IMR-90 (cell line): ENCODE data around the gene TMEM238. TPM values are rescaled to one million over a fixed set of nuclear protein-coding genes. Genes with fewer than 3 reads are reported as not detected.

Experiments used
- ATAC-seq: fragments of 200-7000 bp; cut with Tn5 transposase; 2 replicates; pipeline ENCODE4 v1.9.1; 2020; ENCODE audit warnings: low read depth, mild to moderate bottlenecking, moderate library complexity
- BruUV-seq: library from RNA; stranded (reverse); fragments of 400-500 nt; replicated peaks from 2 replicates; lab custom pipeline; 2021; lab: Mats Ljungman, UMichigan
- CTCF ChIA-PET: fragments of 300-600 bp; formaldehyde crosslinking; extraction: SDS; loops from one replicate; lab custom pipeline; 2021; ENCODE audit warnings: antibody characterized with exemption; lab: Yijun Ruan, JAX
- POLR2A ChIA-PET: fragments of 300-600 bp; sonication (Branson Sonifier 250); formaldehyde crosslinking; loops from one replicate; lab custom pipeline; 2022; ENCODE audit warnings: antibody characterized with exemption; ENCODE audit not compliant: unreplicated experiment; lab: Charles Lee
- DNase-seq: peaks from one replicate; pipeline ENCODE4 v3.0.0; 2013
- H2AFZ ChIP-seq: replicated peaks from 2 replicates; pipeline ENCODE3; 2013; ENCODE audit warnings: low read length, mild to moderate bottlenecking; ENCODE audit not compliant: poor library complexity
- H2AK5ac ChIP-seq: 2 replicates; pipeline ENCODE4 v1.6.1; 2013; ENCODE audit warnings: low read depth, low read length, inconsistent platforms
- H2AK9ac ChIP-seq: replicated peaks from 2 replicates; pipeline ENCODE3; 2013; ENCODE audit warnings: mild to moderate bottlenecking, low read depth, low read length, moderate library complexity; ENCODE audit not compliant: poor library complexity
- H2BK120ac ChIP-seq: 2 replicates; pipeline ENCODE4 v1.6.1; 2013; ENCODE audit warnings: low read depth, low read length, inconsistent platforms
- H2BK15ac ChIP-seq: 3 replicates; pipeline ENCODE4 v1.6.1; 2013; ENCODE audit warnings: low read depth, low read length, inconsistent platforms
- H2BK20ac ChIP-seq: 2 replicates; pipeline ENCODE4 v1.6.1; 2013; ENCODE audit warnings: low read depth, mild to moderate bottlenecking, inconsistent platforms, low read length, moderate library complexity
- H2BK5ac ChIP-seq: 2 replicates; pipeline ENCODE4 v1.6.1; 2013; ENCODE audit warnings: mild to moderate bottlenecking, low read depth, low read length, inconsistent platforms; ENCODE audit not compliant: poor library complexity, severe bottlenecking
- H3K14ac ChIP-seq: replicated peaks from 2 replicates; pipeline ENCODE4 v1.6.1; 2013; ENCODE audit warnings: low read depth, low read length, inconsistent platforms
- H3K18ac ChIP-seq: 2 replicates; pipeline ENCODE4 v1.6.1; 2013; ENCODE audit warnings: low read depth, low read length, control low read depth
- H3K23ac ChIP-seq: 2 replicates; pipeline ENCODE4 v1.6.1; 2013; ENCODE audit warnings: low read depth, low read length, inconsistent platforms
- H3K27ac ChIP-seq: 2 replicates; pipeline ENCODE4 v1.5.1; 2013; ENCODE audit warnings: mild to moderate bottlenecking, control low read depth, low read length; ENCODE audit not compliant: insufficient read depth
- H3K27me3 ChIP-seq: 2 replicates; pipeline ENCODE4 v1.6.1; 2013; ENCODE audit warnings: low read length; ENCODE audit not compliant: control insufficient read depth, insufficient read depth
- H3K36me3 ChIP-seq: 2 replicates; pipeline ENCODE4 v1.6.1; 2013; ENCODE audit warnings: low read length, mixed read lengths; ENCODE audit not compliant: control insufficient read depth, insufficient read depth
- H3K4ac ChIP-seq: 2 replicates; pipeline ENCODE4 v1.6.1; 2013; ENCODE audit warnings: low read depth, low read length, inconsistent platforms
- H3K4me1 ChIP-seq: 2 replicates; pipeline ENCODE4 v1.6.1; 2013; ENCODE audit warnings: low read length, mixed read lengths; ENCODE audit not compliant: control insufficient read depth, insufficient read depth
- H3K4me2 ChIP-seq: 2 replicates; pipeline ENCODE4 v1.6.1; 2013; ENCODE audit warnings: low read depth, mild to moderate bottlenecking, control low read depth, low read length, moderate library complexity
- H3K4me3 ChIP-seq: 2 replicates; pipeline ENCODE4 v1.5.1; 2013; ENCODE audit warnings: low read depth, mild to moderate bottlenecking, control low read depth, low read length, moderate library complexity; ENCODE audit not compliant: insufficient read depth
- H3K56ac ChIP-seq: 2 replicates; pipeline ENCODE4 v1.6.1; 2013; ENCODE audit warnings: low read length, inconsistent platforms; ENCODE audit not compliant: insufficient read depth; ENCODE audit errors: extremely low read depth
- H3K79me1 ChIP-seq, 2 experiments: 2 replicates each; pipeline ENCODE4 v1.6.1; 2013; ENCODE audit warnings: low read length in 2 of 2, inconsistent platforms in 1 of 2, low read depth in 1 of 2
- H3K9ac ChIP-seq: 2 replicates; pipeline ENCODE4 v1.6.1; 2013; ENCODE audit warnings: low read depth, low read length, control low read depth
- H3K9me1 ChIP-seq: 2 replicates; pipeline ENCODE4 v1.6.1; 2013; ENCODE audit warnings: low read length, inconsistent platforms; ENCODE audit not compliant: insufficient read depth
- H3K9me3 ChIP-seq: 2 replicates; pipeline ENCODE4 v1.6.1; 2013; ENCODE audit warnings: low read length; ENCODE audit not compliant: control insufficient read depth, insufficient read depth
- H4K20me1 ChIP-seq: 2 replicates; pipeline ENCODE4 v1.6.1; 2013; ENCODE audit warnings: low read length, inconsistent platforms; ENCODE audit not compliant: insufficient read depth
- H4K5ac ChIP-seq: 2 replicates; pipeline ENCODE4 v1.6.1; 2013; ENCODE audit warnings: mild to moderate bottlenecking, low read depth, low read length, control low read depth
- H4K8ac ChIP-seq, 2 experiments: 2 replicates each; pipeline ENCODE4 v1.6.1; 2013; ENCODE audit warnings: low read depth in 2 of 2, low read length in 2 of 2, control low read depth in 1 of 2, inconsistent platforms in 1 of 2
- H4K91ac ChIP-seq: 2 replicates; pipeline ENCODE4 v1.6.1; 2013; ENCODE audit warnings: low read depth, low read length, inconsistent platforms; ENCODE audit not compliant: insufficient read depth
- BHLHE40 ChIP-seq: fragments of 150-350 bp; IDR thresholded peaks from 2 replicates; pipeline ENCODE4 v1.6.1; 2016; ENCODE audit warnings: mild to moderate bottlenecking, low read depth, low read length
- CEBPB ChIP-seq: IDR thresholded peaks from 2 replicates; pipeline ENCODE4 v1.6.1; 2012; ENCODE audit warnings: low read depth, low read length, improper control_type of control experiment
- CHD1 ChIP-seq: IDR thresholded peaks from 2 replicates; pipeline ENCODE4 v1.6.1; 2012; ENCODE audit warnings: low read depth, low read length, improper control_type of control experiment
- CTCF ChIP-seq: conservative IDR thresholded peaks from 2 replicates; pipeline ENCODE4 v1.5.1; 2012; ENCODE audit warnings: mild to moderate bottlenecking, low read depth, low read length, improper control_type of control experiment
- ELK1 ChIP-seq: fragments of 150-350 bp; IDR thresholded peaks from 2 replicates; pipeline ENCODE4 v1.6.1; 2016; ENCODE audit warnings: low read depth, mild to moderate bottlenecking, low read length, moderate library complexity, borderline replicate concordance
- FOS ChIP-seq: fragments of 150-350 bp; IDR thresholded peaks from 2 replicates; pipeline ENCODE4 v1.6.1; 2016; ENCODE audit warnings: low read depth, low read length
- MAFK ChIP-seq: IDR thresholded peaks from 2 replicates; pipeline ENCODE4 v1.6.1; 2012; ENCODE audit warnings: low read depth, low read length, improper control_type of control experiment
- MAZ ChIP-seq: IDR thresholded peaks from 2 replicates; pipeline ENCODE4 v1.6.1; 2012; ENCODE audit warnings: low read depth, mild to moderate bottlenecking, low read length, improper control_type of control experiment, moderate library complexity, borderline replicate concordance
- MXI1 ChIP-seq: IDR thresholded peaks from 2 replicates; pipeline ENCODE4 v1.6.1; 2012; ENCODE audit warnings: low read depth, mild to moderate bottlenecking, low read length, moderate library complexity, borderline replicate concordance
- NFE2L2 ChIP-seq: fragments of 150-350 bp; IDR thresholded peaks from 2 replicates; pipeline ENCODE4 v1.6.1; 2016; ENCODE audit warnings: low read depth, mild to moderate bottlenecking, low read length
- POLR2A ChIP-seq: IDR thresholded peaks from 2 replicates; pipeline ENCODE4 v1.6.1; 2012; ENCODE audit warnings: mild to moderate bottlenecking, low read depth, low read length
- RAD21 ChIP-seq: IDR thresholded peaks from 2 replicates; pipeline ENCODE4 v1.6.1; 2012; ENCODE audit warnings: low read length, improper control_type of control experiment
- RCOR1 ChIP-seq: IDR thresholded peaks from 2 replicates; pipeline ENCODE4 v1.6.1; 2012; ENCODE audit warnings: mild to moderate bottlenecking, low read length, improper control_type of control experiment; ENCODE audit not compliant: insufficient replicate concordance
- RFX5 ChIP-seq: IDR thresholded peaks from 2 replicates; pipeline ENCODE4 v1.8.0; 2012; ENCODE audit warnings: low read depth, mild to moderate bottlenecking, low read length, moderate library complexity
- SMC3 ChIP-seq: fragments of 150-350 bp; IDR thresholded peaks from 2 replicates; pipeline ENCODE4 v1.6.1; 2016; ENCODE audit warnings: low read depth, mild to moderate bottlenecking, antibody characterized with exemption, low read length, moderate library complexity
- USF2 ChIP-seq: fragments of 150-350 bp; IDR thresholded peaks from 2 replicates; pipeline ENCODE4 v1.6.1; 2017; ENCODE audit warnings: mild to moderate bottlenecking, antibody characterized with exemption, low read length, low read depth
- WGBS, 2 experiments: methylation state at CpG; one replicate each; pipeline versions ENCODE4 v1.1.5 to v1.1.7; 2013; ENCODE audit warnings: missing lambda C conversion rate in 2 of 2; ENCODE audit not compliant: insufficient read length in 1 of 2; ENCODE audit errors: extremely low coverage in 2 of 2; 5-methylcytosine and 5-hydroxymethylcytosine counted together
- dilution Hi-C: fragments of 300-500 bp; cut with HindIII; formaldehyde crosslinking; loops from one replicate; pipeline ENCODE4 v1.14.3; 2018; ENCODE audit warnings: low sequenced_read_pairs; ENCODE audit not compliant: unreplicated experiment
- in situ Hi-C: fragments of 300-500 bp; cut with MboI; formaldehyde crosslinking; loops from 3 replicates; pipeline ENCODE4 v1.14.3; 2019; ENCODE audit warnings: low sequenced_read_pairs, inconsistent platforms, mixed read lengths
- intact Hi-C: fragments of 100-400 bp; cut with micrococcal nuclease; formaldehyde crosslinking; loops from 2 replicates; pipeline ENCODE4 v1.10.0; 2022
- polyA plus RNA-seq, 3 experiments: library from polyadenylated mRNA; depleted of rRNA; stranded (reverse); fragments of >200 nt; gene quantifications; 2 replicates each; pipeline ENCODE4 v1.2.3, GENCODE V29; 2012; ENCODE audit warnings: low replicate concordance in 1 of 3
- total RNA-seq: library from RNA; depleted of rRNA; stranded (reverse); fragments of >200 nt; gene quantifications from 2 replicates; pipeline ENCODE4 v1.2.3, GENCODE V29; 2012

Gene TMEM238
- total and polyA plus RNA-seq, 2 of the 4 experiments (the other 2 are of a cell fraction) = not detected

GRCh38 chr19:55354698-55355212 is 29.3 kb downstream of the TMEM238 start, which contains the start of gene COX6B2:
Gene COX6B2 (minus strand): TSS chr19:55354719. CDS start chr19:55354521, 198 bp downstream.
- Histone ChIP-seq H2BK20ac (no peak within 1 kb of the TSS), H3K18ac (no peak within 1 kb of the TSS; the same call in 1 of the 2 replicates), H3K79me1 (no peaks in the 10 kb centered on the region), H3K9me1 (no peaks in the 10 kb centered on the region), H2AFZ (peak within 1 kb of the TSS; percentile 93), H2AK5ac (no peak within 1 kb of the TSS), H4K5ac (no peak within 1 kb of the TSS), H3K14ac (no peak within 1 kb of the TSS; the same call in 1 of the 2 replicates), H4K8ac (peak within 1 kb of the TSS in 1 of 2 experiments; percentile 50; a peak in 1 of 4 replicates), H3K4me1 (peaks cover 5% of the 10 kb centered on the region; the same call in 1 of the 2 replicates), H2AK9ac (peak within 1 kb of the TSS; percentile 23), H2BK15ac (no peak within 1 kb of the TSS; the same call in 2 of the 3 replicates), H3K4ac (no peak within 1 kb of the TSS), H2BK5ac (no peak within 1 kb of the TSS), H3K9me3 (no peaks in the 10 kb centered on the region), H3K36me3 (no peaks in the 10 kb centered on the region), H3K4me3 (peak within 1 kb of the TSS; percentile 65), H2BK120ac (no peak within 1 kb of the TSS), H4K20me1 (peaks cover 7% of the 10 kb centered on the region; the same call in 1 of the 2 replicates), H3K9ac (0 out of 2 replicates have a peak within 1 kb of the TSS, but pooled peaks have one; percentile 7), H3K27ac (peak within 1 kb of the TSS; percentile 21; the same call in 1 of the 2 replicates), H3K27me3 (peaks cover 43% of the 10 kb centered on the region), H3K23ac (no peak within 1 kb of the TSS), H4K91ac (peak within 1 kb of the TSS; percentile 34; the same call in 1 of the 2 replicates), H3K4me2 (peak within 1 kb of the TSS; percentile 86), H3K56ac (no peak within 1 kb of the TSS)
- intact Hi-C loops (no loop called here), in situ Hi-C loops (no loop called here), dilution Hi-C loops (no loop called here)
- DNase-seq (no peak), ATAC-seq (no peak)
- ChIA-PET POLR2A (no interaction called here), CTCF (no interaction called here)
- BruUV-seq = no TSS peak
- no CpG with 5 or more reads among the region's 43 CpGs for WGBS, 2 experiments
- TF ChIP-seq CTCF (no peak), RFX5 (no peak), NFE2L2 (no peak), BHLHE40 (no peak), FOS (no peak), RAD21 (no peak), CEBPB (no peak), CHD1 (no peak), POLR2A (no peak), MAZ (no peak), USF2 (no peak), SMC3 (no peak), ELK1 (no peak), RCOR1 (no peak), MXI1 (no peak), MAFK (no peak)
